HEK293 (cell line): ENCODE measurements around the gene RGS5.

Experiments
- CTCF ChIA-PET: fragments of 350-600 bp; formaldehyde crosslinking; extraction: SDS; loops from one replicate; lab custom pipeline; 2021; ENCODE audit warnings: antibody characterized with exemption; lab: Yijun Ruan, JAX
- POLR2A ChIA-PET: fragments of 300-600 bp; formaldehyde crosslinking; extraction: SDS; loops from one replicate; lab custom pipeline; 2020; ENCODE audit warnings: antibody characterized with exemption, inconsistent platforms; lab: Yijun Ruan, JAX
- H3K27ac ChIP-seq: fragments of 200-500 bp; sonication (Bioruptor generic); 2 replicates; pipeline ENCODE4 v1.5.1; 2014; ENCODE audit warnings: low read depth, low read length, control low read depth, inconsistent platforms; ENCODE audit errors: extremely low read depth
- H3K36me3 ChIP-seq, 2 experiments: fragments of 200-500 bp in 1 of 2; sonication (Bioruptor generic) in 1 of 2; 1 replicate in 1 of 2; 2 replicates in 1 of 2; pipeline ENCODE4 v1.5.1; 2014 to 2017; ENCODE audit warnings: inconsistent platforms in 2 of 2, low read length in 2 of 2; ENCODE audit not compliant: control insufficient read depth in 2 of 2, insufficient read depth in 1 of 2
- H3K4me1 ChIP-seq: fragments of 200-500 bp; sonication (Bioruptor generic); 2 replicates; pipeline ENCODE4 v1.5.1; 2014; ENCODE audit warnings: mild to moderate bottlenecking, low read length, inconsistent platforms; ENCODE audit not compliant: control insufficient read depth, insufficient read depth
- H3K4me3 ChIP-seq: 2 replicates; pipeline ENCODE4 v1.5.1; 2011; ENCODE audit warnings: low read depth, mild to moderate bottlenecking, control low read depth, low read length, moderate library complexity
- H3K9me3 ChIP-seq: fragments of 200-500 bp; sonication (Bioruptor generic); 2 replicates; pipeline ENCODE4 v1.5.1; 2014; ENCODE audit warnings: low read depth, low read length, inconsistent platforms; ENCODE audit not compliant: control insufficient read depth, insufficient read depth
- HOXA7 ChIP-seq: sonication (generic); formaldehyde crosslinking; IDR thresholded peaks from 2 replicates; pipeline ENCODE4 v1.8.1; 2022; ENCODE audit warnings: missing genetic modification reagents, borderline replicate concordance
- MYNN ChIP-seq: fragments of 450-650 bp; formaldehyde crosslinking; IDR thresholded peaks from 2 replicates; pipeline ENCODE4 v1.5.1; 2016; ENCODE audit warnings: missing biosample characterization, missing genetic modification characterization, borderline replicate concordance
- OVOL3 ChIP-seq: fragments of 450-650 bp; formaldehyde crosslinking; IDR thresholded peaks from 2 replicates; pipeline ENCODE4 v1.5.1; 2016; ENCODE audit warnings: missing biosample characterization, missing genetic modification characterization
- ZBTB7A ChIP-seq: fragments of 450-650 bp; formaldehyde crosslinking; IDR thresholded peaks from 2 replicates; pipeline ENCODE4 v1.5.1; 2016; ENCODE audit warnings: low read depth, missing biosample characterization, missing genetic modification characterization
- ZNF16 ChIP-seq: fragments of 450-650 bp; formaldehyde crosslinking; IDR thresholded peaks from 2 replicates; pipeline ENCODE4 v1.5.1; 2016; ENCODE audit warnings: low read depth, missing biosample characterization, missing genetic modification characterization
- ZNF214 ChIP-seq: fragments of 450-650 bp; formaldehyde crosslinking; IDR thresholded peaks from 2 replicates; pipeline ENCODE4 v1.5.1; 2017; ENCODE audit warnings: missing biosample characterization, mild to moderate bottlenecking, missing genetic modification characterization, borderline replicate concordance
- ZNF391 ChIP-seq: fragments of 450-650 bp; formaldehyde crosslinking; IDR thresholded peaks from 2 replicates; pipeline ENCODE4 v1.5.1; 2016; ENCODE audit warnings: low read depth, missing biosample characterization, missing genetic modification characterization, borderline replicate concordance
- ZNF548 ChIP-seq: fragments of 450-650 bp; formaldehyde crosslinking; IDR thresholded peaks from 2 replicates; pipeline ENCODE4 v1.5.1; 2016; ENCODE audit warnings: missing biosample characterization, missing genetic modification characterization
- ZNF560 ChIP-seq: fragments of 450-650 bp; formaldehyde crosslinking; IDR thresholded peaks from 2 replicates; pipeline ENCODE4 v1.5.1; 2017; ENCODE audit warnings: missing biosample characterization, missing genetic modification characterization, borderline replicate concordance
- ZNF600 ChIP-seq: fragments of 450-650 bp; formaldehyde crosslinking; IDR thresholded peaks from 2 replicates; pipeline ENCODE4 v1.5.1; 2016; ENCODE audit warnings: missing biosample characterization, missing genetic modification characterization
- ZNF621 ChIP-seq: fragments of 450-650 bp; formaldehyde crosslinking; IDR thresholded peaks from 2 replicates; pipeline ENCODE4 v1.5.1; 2017; ENCODE audit warnings: missing biosample characterization, missing genetic modification characterization
- ZSCAN30 ChIP-seq: fragments of 450-650 bp; IDR thresholded peaks from 2 replicates; pipeline ENCODE4 v1.5.1; 2018; ENCODE audit warnings: missing biosample characterization, mild to moderate bottlenecking, missing genetic modification characterization, moderate library complexity
- TF ChIP-seq, protein P1 (sequence below): fragments of 450-650 bp; formaldehyde crosslinking; IDR thresholded peaks from 2 replicates; pipeline ENCODE4 v1.5.1; 2017; ENCODE audit warnings: missing biosample characterization, missing genetic modification characterization
- TF ChIP-seq, protein P2 (sequence below): fragments of 450-650 bp; formaldehyde crosslinking; optimal IDR thresholded peaks from 2 replicates; pipeline ENCODE3; 2016; ENCODE audit warnings: missing biosample characterization, mild to moderate bottlenecking, missing genetic modification characterization
- TF ChIP-seq, protein P3 (sequence below): fragments of 450-650 bp; formaldehyde crosslinking; IDR thresholded peaks from 2 replicates; pipeline ENCODE4 v1.5.1; 2016; ENCODE audit warnings: missing biosample characterization, missing genetic modification characterization
- TF ChIP-seq, protein P4 (sequence below): fragments of 450-650 bp; formaldehyde crosslinking; IDR thresholded peaks from 2 replicates; pipeline ENCODE4 v1.5.1; 2017; ENCODE audit warnings: missing biosample characterization, missing genetic modification characterization

The RGS5 gene

DNA sequence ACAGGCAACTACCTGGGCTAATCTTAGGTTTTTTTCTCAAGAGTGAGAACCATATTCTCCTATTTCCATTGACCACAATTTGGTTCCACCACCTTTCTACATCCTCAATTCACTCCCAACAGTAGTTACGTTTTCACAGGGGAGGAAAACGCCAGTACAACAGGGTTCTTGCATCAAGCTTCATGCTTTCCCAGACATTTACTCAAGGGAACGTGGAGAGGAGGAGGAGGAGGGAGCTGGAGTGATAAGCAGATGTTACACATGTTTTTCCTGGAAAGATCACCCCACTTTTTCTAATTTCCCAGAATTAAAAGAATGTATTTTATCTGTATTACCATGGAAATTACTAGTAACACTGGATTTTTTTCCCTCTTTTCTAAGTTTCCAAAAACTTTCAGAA is 58.3 kb downstream of the RGS5 start:
- CTCF ChIA-PET, result no interaction called here
- H3K9me3 ChIP-seq, result no peaks in the 10 kb centered on the region
- no peak overlapping the region for H3K27ac ChIP-seq
- H3K36me3 ChIP-seq, result no peaks in the 10 kb centered on the region
- no peaks in the 10 kb centered on the region for H3K4me1 ChIP-seq
- TF ChIP-seq OVOL3 (tag by site-specific recombination) (no peak), ZNF16 (no peak), ZSCAN30 (tag by site-specific recombination) (no peak), ZBTB7A (tag by site-specific recombination) (no peak), ZNF621 (no peak), HOXA7 (CRISPR knock-in tag) (no peak)
- TF ChIP-seq, protein P1, sequence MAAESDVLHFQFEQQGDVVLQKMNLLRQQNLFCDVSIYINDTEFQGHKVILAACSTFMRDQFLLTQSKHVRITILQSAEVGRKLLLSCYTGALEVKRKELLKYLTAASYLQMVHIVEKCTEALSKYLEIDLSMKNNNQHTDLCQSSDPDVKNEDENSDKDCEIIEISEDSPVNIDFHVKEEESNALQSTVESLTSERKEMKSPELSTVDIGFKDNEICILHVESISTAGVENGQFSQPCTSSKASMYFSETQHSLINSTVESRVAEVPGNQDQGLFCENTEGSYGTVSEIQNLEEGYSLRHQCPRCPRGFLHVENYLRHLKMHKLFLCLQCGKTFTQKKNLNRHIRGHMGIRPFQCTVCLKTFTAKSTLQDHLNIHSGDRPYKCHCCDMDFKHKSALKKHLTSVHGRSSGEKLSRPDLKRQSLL, result no peak
- TF ChIP-seq, protein P2, sequence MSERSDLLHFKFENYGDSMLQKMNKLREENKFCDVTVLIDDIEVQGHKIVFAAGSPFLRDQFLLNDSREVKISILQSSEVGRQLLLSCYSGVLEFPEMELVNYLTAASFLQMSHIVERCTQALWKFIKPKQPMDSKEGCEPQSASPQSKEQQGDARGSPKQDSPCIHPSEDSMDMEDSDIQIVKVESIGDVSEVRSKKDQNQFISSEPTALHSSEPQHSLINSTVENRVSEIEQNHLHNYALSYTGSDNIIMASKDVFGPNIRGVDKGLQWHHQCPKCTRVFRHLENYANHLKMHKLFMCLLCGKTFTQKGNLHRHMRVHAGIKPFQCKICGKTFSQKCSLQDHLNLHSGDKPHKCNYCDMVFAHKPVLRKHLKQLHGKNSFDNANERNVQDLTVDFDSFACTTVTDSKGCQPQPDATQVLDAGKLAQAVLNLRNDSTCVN (tag by site-specific recombination), result no peak
- TF ChIP-seq, all 188 proteins: peak for 0
- POLR2A ChIA-PET, result no interaction called here
- no peak overlapping the region for H3K4me3 ChIP-seq

DNA sequence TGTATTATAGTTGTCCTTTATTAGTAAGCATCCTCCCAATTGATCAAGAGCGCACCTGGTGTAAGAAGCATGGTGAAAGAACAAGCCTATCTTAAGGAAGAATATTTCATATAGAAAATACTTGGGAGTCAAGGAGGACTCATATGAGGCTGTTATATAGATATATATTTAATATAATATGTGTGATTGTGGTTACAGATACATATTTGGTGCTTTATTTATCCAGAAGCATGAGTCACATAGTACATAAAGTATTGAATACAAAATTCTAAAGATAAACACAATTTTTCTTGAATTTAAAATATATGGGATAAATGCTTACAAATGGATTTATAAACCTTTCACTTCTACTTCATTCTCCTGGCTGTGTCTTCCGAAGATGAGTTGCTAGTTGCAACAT is 60.6 kb downstream of the RGS5 start:
- Histone ChIP-seq H3K4me1 (no peaks in the 10 kb centered on the region), H3K4me3 (no peak overlapping the region), H3K36me3 (no peaks in the 10 kb centered on the region), H3K9me3 (no peaks in the 10 kb centered on the region), H3K27ac (no peak overlapping the region)
- ChIA-PET POLR2A (no interaction called here), CTCF (interaction anchor here (1.3 kb wide), 1 partner anchor 178 kb away, joined by 3 read pairs; no protein-coding TSS in a partner anchor)
- TF ChIP-seq ZNF600 (no peak), ZNF548 (tag by site-specific recombination) (no peak), MYNN (tag by site-specific recombination) (no peak), ZNF391 (tag by site-specific recombination) (no peak), ZNF214 (tag by site-specific recombination) (no peak), ZNF560 (tag by site-specific recombination) (no peak)
- TF ChIP-seq, protein P2 (tag by site-specific recombination), result no peak
- TF ChIP-seq, protein P3, sequence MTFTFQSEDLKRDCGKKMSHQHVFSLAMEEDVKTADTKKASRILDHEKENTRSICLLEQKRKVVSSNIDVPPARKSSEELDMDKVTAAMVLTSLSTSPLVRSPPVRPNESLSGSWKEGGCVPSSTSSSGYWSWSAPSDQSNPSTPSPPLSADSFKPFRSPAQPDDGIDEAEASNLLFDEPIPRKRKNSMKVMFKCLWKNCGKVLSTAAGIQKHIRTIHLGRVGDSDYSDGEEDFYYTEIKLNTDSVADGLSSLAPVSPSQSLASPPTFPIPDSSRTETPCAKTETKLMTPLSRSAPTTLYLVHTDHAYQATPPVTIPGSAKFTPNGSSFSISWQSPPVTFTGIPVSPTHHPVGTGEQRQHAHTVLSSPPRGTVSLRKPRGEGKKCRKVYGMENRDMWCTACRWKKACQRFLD (tag by site-specific recombination), result no peak
- TF ChIP-seq, protein P4, sequence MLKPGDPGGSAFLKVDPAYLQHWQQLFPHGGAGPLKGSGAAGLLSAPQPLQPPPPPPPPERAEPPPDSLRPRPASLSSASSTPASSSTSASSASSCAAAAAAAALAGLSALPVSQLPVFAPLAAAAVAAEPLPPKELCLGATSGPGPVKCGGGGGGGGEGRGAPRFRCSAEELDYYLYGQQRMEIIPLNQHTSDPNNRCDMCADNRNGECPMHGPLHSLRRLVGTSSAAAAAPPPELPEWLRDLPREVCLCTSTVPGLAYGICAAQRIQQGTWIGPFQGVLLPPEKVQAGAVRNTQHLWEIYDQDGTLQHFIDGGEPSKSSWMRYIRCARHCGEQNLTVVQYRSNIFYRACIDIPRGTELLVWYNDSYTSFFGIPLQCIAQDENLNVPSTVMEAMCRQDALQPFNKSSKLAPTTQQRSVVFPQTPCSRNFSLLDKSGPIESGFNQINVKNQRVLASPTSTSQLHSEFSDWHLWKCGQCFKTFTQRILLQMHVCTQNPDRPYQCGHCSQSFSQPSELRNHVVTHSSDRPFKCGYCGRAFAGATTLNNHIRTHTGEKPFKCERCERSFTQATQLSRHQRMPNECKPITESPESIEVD (tag by site-specific recombination), result no peak
